Endodermal cell (in vitro differentiated cells): ENCODE measurements around the gene DNAAF6. TPM values are rescaled to one million over a fixed set of nuclear protein-coding genes. Genes with fewer than 3 reads are reported as not detected.

ENCODE experiments used
- DNase-seq: peaks from one replicate; pipeline ENCODE4 v3.0.0-alpha.2; 2017
- H3K27ac ChIP-seq: 2 replicates; pipeline ENCODE4 v1.5.1; 2013; ENCODE audit warnings: mild to moderate bottlenecking, low read depth, low read length, moderate library complexity
- H3K27me3 ChIP-seq: 2 replicates; pipeline ENCODE4 v1.6.1; 2013; ENCODE audit warnings: mild to moderate bottlenecking, low read length, moderate library complexity; ENCODE audit not compliant: insufficient read depth, control insufficient read depth, poor library complexity, severe bottlenecking
- H3K36me3 ChIP-seq: 2 replicates; pipeline ENCODE4 v1.7.0; 2013; ENCODE audit warnings: mild to moderate bottlenecking, low read length, moderate library complexity; ENCODE audit not compliant: control insufficient read depth, insufficient read depth
- H3K4me1 ChIP-seq: one replicate; pipeline ENCODE4 v1.7.0; 2013; ENCODE audit warnings: low read length; ENCODE audit not compliant: control insufficient read depth, insufficient read depth
- H3K4me3 ChIP-seq: 2 replicates; pipeline ENCODE4 v1.5.1; 2013; ENCODE audit warnings: mild to moderate bottlenecking, low read length, moderate library complexity
- H3K9ac ChIP-seq: 2 replicates; pipeline ENCODE4 v1.6.1; 2013; ENCODE audit warnings: mild to moderate bottlenecking, low read length, moderate library complexity; ENCODE audit not compliant: poor library complexity, severe bottlenecking; ENCODE audit errors: extremely low read depth
- H3K9me3 ChIP-seq: 2 replicates; pipeline ENCODE4 v1.6.1; 2013; ENCODE audit warnings: mild to moderate bottlenecking, low read length, moderate library complexity; ENCODE audit not compliant: control insufficient read depth
- H3K27ac Mint-ChIP-seq: 2 replicates; pipeline ENCODE4 v1.8.0; 2020; ENCODE audit warnings: mixed read lengths
- H3K27me3 Mint-ChIP-seq: 2 replicates; pipeline ENCODE4 v1.8.0; 2021; ENCODE audit warnings: mild to moderate bottlenecking, mixed read lengths; ENCODE audit not compliant: insufficient read depth
- H3K36me3 Mint-ChIP-seq: 2 replicates; pipeline ENCODE4 v1.8.0; 2020; ENCODE audit warnings: low read depth, mixed read lengths
- H3K4me1 Mint-ChIP-seq: 2 replicates; pipeline ENCODE4 v1.8.0; 2020; ENCODE audit warnings: mixed read lengths
- H3K4me3 Mint-ChIP-seq: 2 replicates; pipeline ENCODE4 v1.8.0; 2020; ENCODE audit warnings: mild to moderate bottlenecking, moderate library complexity, mixed read lengths
- H3K9me3 Mint-ChIP-seq: 2 replicates; pipeline ENCODE4 v1.8.0; 2020; ENCODE audit warnings: mild to moderate bottlenecking, mixed read lengths
- CTCF ChIP-seq: fragments of 200-600 bp; sonication (generic); conservative IDR thresholded peaks from 2 replicates; pipeline ENCODE4 v1.5.0; 2021; ENCODE audit warnings: antibody characterized with exemption, mild to moderate bottlenecking
- WGBS, 2 experiments: methylation state at CpG; one replicate each; pipeline versions ENCODE4 v1.1.5 to v1.1.7; 2013; ENCODE audit warnings: missing lambda C conversion rate in 2 of 2, mixed read lengths in 1 of 2; ENCODE audit not compliant: insufficient coverage in 1 of 2, insufficient read length in 1 of 2; 5-methylcytosine and 5-hydroxymethylcytosine counted together
- total RNA-seq, 2 donors: library from RNA; stranded (reverse); fragmentation: NEBNext Ultra II Directional in 1 of 2; extraction: Animal tissue kit (Norgen Biotek cat#: 25700) in 1 of 2; gene quantifications; 2 replicates in 1 of 2; 3 replicates in 1 of 2; pipeline ENCODE4 v1.2.1, GENCODE V29; 2021

Gene DNAAF6
- total RNA-seq, 2 donors from 2014 or later = not detected

- H3K9me3 ChIP-seq = no peaks in the 10 kb centered on the region
- no peak overlapping the region for H3K9ac ChIP-seq
- no peak for DNase-seq
- H3K4me1 ChIP-seq = no peaks in the 10 kb centered on the region
- H3K27me3 ChIP-seq = no peaks in the 10 kb centered on the region
- TF ChIP-seq CTCF = no peak
- H3K4me3 ChIP-seq = no peak overlapping the region
- Mint-ChIP-seq H3K4me3 (no peak overlapping the region), H3K4me1 (no peaks in the 10 kb centered on the region), H3K36me3 (no peaks in the 10 kb centered on the region), H3K27ac (no peak overlapping the region), H3K9me3 (peaks cover 46% of the 10 kb centered on the region), H3K27me3 (no peaks in the 10 kb centered on the region)
- WGBS, 2 experiments = 63 to 86% methylated on average over 2 of the region's 2 CpGs
- H3K27ac ChIP-seq = no peak overlapping the region
- no peaks in the 10 kb centered on the region for H3K36me3 ChIP-seq
These were observed 22.0 kb downstream of the DNAAF6 start for GRCh38 chrX:107228486-107228819.

GRCh38 chrX:107272431-107272921, 66.1 kb downstream of the DNAAF6 start:
- no peaks in the 10 kb centered on the region for H3K9me3 ChIP-seq
- DNase-seq = peak; percentile 88
- H3K9me3 Mint-ChIP-seq = peaks cover 33% of the 10 kb centered on the region
- peak overlapping the region; percentile 42 for H3K4me3 ChIP-seq
- H3K4me1 ChIP-seq = no peaks in the 10 kb centered on the region
- WGBS, 2 experiments = 0 to 7% methylated on average over 1 to 41 of the region's 41 CpGs
- H3K9ac ChIP-seq = no peak overlapping the region
- no peaks in the 10 kb centered on the region for H3K36me3 Mint-ChIP-seq
- H3K4me3 Mint-ChIP-seq = peak overlapping the region; percentile 50
- no peak overlapping the region for H3K27ac ChIP-seq
- H3K27ac Mint-ChIP-seq = no peak overlapping the region
- TF ChIP-seq CTCF = peak; percentile 70
- H3K4me1 Mint-ChIP-seq = no peaks in the 10 kb centered on the region
- H3K36me3 ChIP-seq = no peaks in the 10 kb centered on the region
- H3K27me3 Mint-ChIP-seq = peaks cover 24% of the 10 kb centered on the region
- H3K27me3 ChIP-seq = peaks cover 14% of the 10 kb centered on the region

GRCh38 chrX:107273795-107274194, 67.4 kb downstream of the DNAAF6 start:
- Histone ChIP-seq H3K4me1 (no peaks in the 10 kb centered on the region), H3K9me3 (no peaks in the 10 kb centered on the region), H3K27ac (no peak overlapping the region), H3K9ac (no peak overlapping the region), H3K36me3 (no peaks in the 10 kb centered on the region), H3K4me3 (no peak overlapping the region), H3K27me3 (peaks cover 14% of the 10 kb centered on the region)
- TF ChIP-seq CTCF = no peak
- Mint-ChIP-seq H3K27ac (no peak overlapping the region), H3K9me3 (peaks cover 39% of the 10 kb centered on the region), H3K4me1 (no peaks in the 10 kb centered on the region), H3K4me3 (no peak overlapping the region), H3K27me3 (peaks cover 24% of the 10 kb centered on the region), H3K36me3 (no peaks in the 10 kb centered on the region)
- WGBS, 2 experiments = 98% methylated on average over 3 of the region's 3 CpGs; no CpG with 5 or more reads in 1 of the 2 experiments
- no peak for DNase-seq
